Prostate gland (tissue), 2 donors: ENCODE results near the gene DAD1. TPM values are rescaled to one million over a fixed set of nuclear protein-coding genes. Genes with fewer than 3 reads are reported as not detected.

ENCODE experiments used
- DNase-seq: peaks from one replicate; pipeline ENCODE4 v3.0.0-alpha.2; 2019; ENCODE audit warnings: low spot score
- H3K27ac ChIP-seq, 2 donors: fragments of 200-600 bp; sonication (generic); 2 replicates each; pipeline ENCODE4 v1.5.1; 2017 to 2019
- H3K27me3 ChIP-seq: fragments of 200-600 bp; sonication (generic); replicated peaks from 2 replicates; pipeline ENCODE4 v1.5.1; 2019; ENCODE audit not compliant: insufficient read depth
- H3K36me3 ChIP-seq, 2 donors: fragments of 200-600 bp; sonication (generic); 1 replicate in 1 of 2; 2 replicates in 1 of 2; pipeline versions ENCODE4 v1.5.1 to v1.8.1; 2017 to 2019
- H3K4me1 ChIP-seq: fragments of 200-600 bp; sonication (generic); replicated peaks from 2 replicates; pipeline ENCODE4 v1.5.1; 2019
- H3K4me3 ChIP-seq, 2 donors: fragments of 200-600 bp; sonication (generic); 2 replicates each; pipeline ENCODE4 v1.5.1; 2017 to 2019
- H3K9me3 ChIP-seq: fragments of 200-600 bp; sonication (generic); 2 replicates; pipeline ENCODE4 v1.5.1; 2017
- POLR2A ChIP-seq: fragments of 450-650 bp; IDR thresholded peaks from one replicate; pipeline ENCODE4 v1.6.1; 2016; ENCODE audit warnings: antibody characterized with exemption, mild to moderate bottlenecking
- POLR2AphosphoS5 ChIP-seq: sonication (generic); formaldehyde crosslinking; IDR thresholded peaks from one replicate; pipeline ENCODE4 v1.6.1; 2017; ENCODE audit warnings: antibody characterized with exemption
- WGBS: methylation state at CpG from one replicate; pipeline ENCODE4 v1.1.5; 2018; 5-methylcytosine and 5-hydroxymethylcytosine counted together
- intact Hi-C: fragments of 100-400 bp; cut with DNase I; formaldehyde crosslinking; loops from one replicate; pipeline ENCODE4 v1.14.2; 2022
- total RNA-seq, 2 donors: library from RNA; depleted of rRNA; stranded (reverse); fragments of >200 nt; gene quantifications; one replicate each; pipeline ENCODE4 v1.1.0, GENCODE V29; 2016
- TF ChIP-seq, protein P1 (sequence below), 4 experiments: fragments of 200-600 bp in 2 of 4; fragments of 450-650 bp in 2 of 4; sonication (generic) in 2 of 4; IDR thresholded peaks; 1 replicate in 3 of 4; 2 replicates in 1 of 4; pipeline ENCODE4 v1.5.1; 2016 to 2019; ENCODE audit warnings: antibody characterized with exemption in 4 of 4, mild to moderate bottlenecking in 2 of 4, moderate library complexity in 2 of 4

Gene DAD1
- total RNA-seq, 2 donors from 2014 or later, result 231 to 289 TPM

DNA sequence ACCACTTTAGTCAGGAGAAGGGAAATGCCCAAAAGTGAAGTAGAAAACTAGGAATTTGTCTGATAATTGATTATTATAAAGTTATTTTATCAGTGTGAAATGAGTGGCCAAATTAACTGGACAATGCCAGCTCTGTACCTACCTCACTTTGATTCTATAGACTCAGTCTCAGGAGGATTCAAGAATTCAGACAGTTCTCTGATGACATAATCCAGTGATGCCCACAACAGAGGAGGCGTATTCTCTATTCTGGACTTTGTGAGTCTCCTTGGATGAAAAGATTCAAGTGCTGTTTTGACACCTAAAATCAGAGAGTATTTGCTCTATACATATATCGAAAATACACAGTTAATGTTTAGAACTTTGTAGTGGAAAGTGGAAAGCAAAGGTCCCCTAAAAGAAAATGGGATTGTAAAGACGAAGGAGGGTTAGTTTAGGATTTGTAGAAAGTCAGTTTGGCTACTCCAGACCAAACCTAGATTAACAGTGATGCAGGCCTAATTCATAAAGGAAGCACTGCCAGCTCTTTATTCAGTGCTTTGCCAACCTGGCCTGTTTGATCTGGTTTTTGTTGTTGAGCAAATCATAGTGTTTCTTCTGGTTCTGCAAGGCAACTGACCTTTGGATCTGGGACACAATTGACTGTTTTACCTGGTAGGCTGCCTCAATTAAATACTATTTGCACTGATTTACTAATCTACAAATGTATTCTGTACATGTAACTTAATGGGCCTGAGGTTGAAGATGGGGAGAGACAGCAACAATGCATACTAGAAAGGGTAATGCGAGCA, 67.4 kb downstream of the DAD1 start:
- intact Hi-C loops, result no loop called here
- Histone ChIP-seq H3K36me3 (no peaks in the 10 kb centered on the region), H3K4me3 (no peak overlapping the region), H3K4me1 (no peaks in the 10 kb centered on the region), H3K9me3 (no peaks in the 10 kb centered on the region), H3K27me3 (no peaks in the 10 kb centered on the region), H3K27ac (no peak overlapping the region)
- no peak for DNase-seq
- TF ChIP-seq, protein P1, sequence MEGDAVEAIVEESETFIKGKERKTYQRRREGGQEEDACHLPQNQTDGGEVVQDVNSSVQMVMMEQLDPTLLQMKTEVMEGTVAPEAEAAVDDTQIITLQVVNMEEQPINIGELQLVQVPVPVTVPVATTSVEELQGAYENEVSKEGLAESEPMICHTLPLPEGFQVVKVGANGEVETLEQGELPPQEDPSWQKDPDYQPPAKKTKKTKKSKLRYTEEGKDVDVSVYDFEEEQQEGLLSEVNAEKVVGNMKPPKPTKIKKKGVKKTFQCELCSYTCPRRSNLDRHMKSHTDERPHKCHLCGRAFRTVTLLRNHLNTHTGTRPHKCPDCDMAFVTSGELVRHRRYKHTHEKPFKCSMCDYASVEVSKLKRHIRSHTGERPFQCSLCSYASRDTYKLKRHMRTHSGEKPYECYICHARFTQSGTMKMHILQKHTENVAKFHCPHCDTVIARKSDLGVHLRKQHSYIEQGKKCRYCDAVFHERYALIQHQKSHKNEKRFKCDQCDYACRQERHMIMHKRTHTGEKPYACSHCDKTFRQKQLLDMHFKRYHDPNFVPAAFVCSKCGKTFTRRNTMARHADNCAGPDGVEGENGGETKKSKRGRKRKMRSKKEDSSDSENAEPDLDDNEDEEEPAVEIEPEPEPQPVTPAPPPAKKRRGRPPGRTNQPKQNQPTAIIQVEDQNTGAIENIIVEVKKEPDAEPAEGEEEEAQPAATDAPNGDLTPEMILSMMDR (IDR thresholded peaks at IDR 0.05), result no peak
- no peak for TF ChIP-seq POLR2A
- no peak for TF ChIP-seq POLR2AphosphoS5
- 80% methylated on average over 4 of the region's 4 CpGs for WGBS

DNA sequence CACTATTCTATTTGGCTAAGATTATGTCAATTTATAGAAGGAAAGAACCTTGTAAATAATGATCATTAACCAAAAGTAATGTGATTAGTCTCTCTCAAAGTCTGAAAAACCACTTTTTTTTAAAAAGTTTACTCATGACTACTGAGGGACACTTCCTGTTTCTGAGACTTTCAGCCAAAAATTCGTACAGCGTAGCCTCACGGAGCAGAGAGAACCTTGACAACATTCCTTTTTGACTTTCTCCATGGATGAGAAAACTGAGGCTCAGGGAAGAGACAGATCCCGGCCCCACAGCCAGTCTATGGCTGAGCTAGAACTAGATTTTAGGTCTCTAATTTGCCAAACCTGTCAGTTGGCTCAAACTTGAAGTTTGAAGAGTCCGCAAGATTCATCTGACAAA, 68.2 kb downstream of the DAD1 start:
- Histone ChIP-seq H3K4me3 (no peak overlapping the region), H3K9me3 (no peaks in the 10 kb centered on the region), H3K36me3 (no peaks in the 10 kb centered on the region), H3K27ac (no peak overlapping the region), H3K27me3 (no peaks in the 10 kb centered on the region), H3K4me1 (no peaks in the 10 kb centered on the region)
- intact Hi-C loops, result no loop called here
- WGBS, result 84% methylated on average over 5 of the region's 5 CpGs
- no peak for DNase-seq
- TF ChIP-seq POLR2A, result no peak
- TF ChIP-seq, protein P1 (IDR thresholded peaks at IDR 0.05), result no peak
- TF ChIP-seq POLR2AphosphoS5, result no peak

DNA sequence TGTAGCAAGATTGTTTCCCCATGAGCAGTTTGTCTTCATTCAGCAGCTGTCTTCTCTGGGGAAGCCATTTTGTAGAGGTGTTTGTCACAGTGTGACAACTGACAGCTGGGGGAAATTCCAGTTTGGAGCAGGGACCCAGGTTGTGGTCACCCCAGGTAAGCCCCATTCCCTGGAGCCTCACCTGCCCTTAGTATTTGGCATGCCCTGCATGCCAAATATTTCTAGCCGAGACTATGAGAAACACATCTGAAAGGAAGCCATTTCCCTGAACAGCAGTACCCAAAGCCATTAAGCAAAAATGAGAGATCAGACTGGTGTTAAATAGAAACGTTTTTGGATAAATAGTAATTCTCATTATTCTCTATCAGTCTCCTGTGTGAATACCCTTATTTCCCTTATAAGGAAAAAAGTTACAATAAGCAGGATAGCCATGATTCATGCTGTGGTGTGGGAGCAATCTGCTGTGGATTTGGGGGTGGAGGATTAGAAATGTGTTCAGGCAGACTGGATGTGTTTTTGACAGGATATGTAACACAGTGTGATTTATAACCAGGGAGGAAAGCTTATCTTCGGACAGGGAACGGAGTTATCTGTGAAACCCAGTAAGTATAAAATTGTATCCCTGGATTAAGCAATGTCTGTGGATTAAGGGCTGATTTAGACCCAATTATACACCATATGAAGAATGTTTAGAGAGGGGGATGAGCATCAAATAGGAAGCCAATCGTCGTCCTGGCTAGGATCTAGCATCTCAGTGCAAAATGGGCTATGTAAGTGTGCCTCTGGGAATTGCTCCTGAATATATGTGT, 68.9 kb downstream of the DAD1 start:
- H3K4me1 ChIP-seq, result no peaks in the 10 kb centered on the region
- peak overlapping the region in 1 of 2 donors; percentile 19 for H3K27ac ChIP-seq
- no peaks in the 10 kb centered on the region for H3K27me3 ChIP-seq
- no peaks in the 10 kb centered on the region for H3K36me3 ChIP-seq
- no peaks in the 10 kb centered on the region for H3K9me3 ChIP-seq
- 52% methylated on average over 6 of the region's 6 CpGs for WGBS
- H3K4me3 ChIP-seq, result no peak overlapping the region
- no peak for TF ChIP-seq POLR2A
- no peak for TF ChIP-seq POLR2AphosphoS5
- TF ChIP-seq, protein P1 (IDR thresholded peaks at IDR 0.05), result no peak
- intact Hi-C loops, result no loop called here
- no peak for DNase-seq

DNA sequence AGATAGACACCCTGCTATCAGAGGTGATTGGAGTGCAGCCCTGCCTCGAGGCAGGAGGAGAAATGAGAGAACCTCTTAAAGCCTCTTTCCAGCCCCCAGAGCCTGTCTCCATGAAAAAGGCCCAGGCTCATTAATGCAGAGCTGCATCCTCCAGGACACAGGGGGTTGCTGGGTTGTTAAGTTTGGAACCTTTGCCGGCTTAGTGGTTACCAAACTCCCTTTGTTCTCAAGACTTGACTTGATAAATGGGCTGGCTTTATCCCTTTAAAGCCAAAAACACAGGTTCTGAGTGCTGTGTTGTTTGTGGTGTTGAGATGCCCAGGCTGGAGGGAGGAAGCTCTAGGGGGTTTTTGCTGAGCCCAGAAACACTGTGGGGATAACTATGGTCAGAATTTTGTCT, 71.0 kb downstream of the DAD1 start:
- intact Hi-C loops, result no loop called here
- no peak overlapping the region for H3K4me3 ChIP-seq
- no peak for DNase-seq
- H3K27me3 ChIP-seq, result no peaks in the 10 kb centered on the region
- H3K27ac ChIP-seq, result no peak overlapping the region
- TF ChIP-seq, protein P1 (IDR thresholded peaks at IDR 0.05), result no peak
- no peak for TF ChIP-seq POLR2AphosphoS5
- no peak for TF ChIP-seq POLR2A
- 34% methylated on average over 2 of the region's 2 CpGs for WGBS
- H3K9me3 ChIP-seq, result no peaks in the 10 kb centered on the region
- H3K4me1 ChIP-seq, result no peaks in the 10 kb centered on the region
- no peaks in the 10 kb centered on the region for H3K36me3 ChIP-seq
